Activated B cell treated with CpG ODN at 0.5 μM for 24 hours (primary cell): ENCODE measurements around the gene MILR1. TPM values are rescaled to one million over a fixed set of nuclear protein-coding genes. Genes with fewer than 3 reads are reported as not detected.

Experiments used
- ATAC-seq: fragments of 200-7000 bp; cut with Tn5 transposase; one replicate; pipeline ENCODE4 v1.10.0; 2021; ENCODE audit warnings: low read depth, mild to moderate bottlenecking, moderate library complexity
- CTCF ChIA-PET: fragments of 350-600 bp; sonication (Branson Sonifier 250); formaldehyde crosslinking; loops from one replicate; lab custom pipeline; 2021; ENCODE audit warnings: antibody characterized with exemption; lab: Charles Lee
- POLR2A ChIA-PET: fragments of 350-600 bp; sonication (Branson Sonifier 250); formaldehyde crosslinking; loops from one replicate; lab custom pipeline; 2021; ENCODE audit warnings: antibody characterized with exemption; lab: Charles Lee
- DNase-seq: peaks from one replicate; pipeline ENCODE4 v3.0.0; 2022
- H3K27ac Mint-ChIP-seq: one replicate; pipeline ENCODE4 v1.8.0; 2020; ENCODE audit warnings: mixed read lengths
- H3K27me3 Mint-ChIP-seq: one replicate; pipeline ENCODE4 v1.8.0; 2021; ENCODE audit warnings: mixed read lengths
- H3K36me3 Mint-ChIP-seq: one replicate; pipeline ENCODE4 v1.8.0; 2021; ENCODE audit warnings: low read depth, mixed read lengths
- H3K4me1 Mint-ChIP-seq: one replicate; pipeline ENCODE4 v1.8.0; 2021; ENCODE audit warnings: mixed read lengths
- H3K4me3 Mint-ChIP-seq: one replicate; pipeline ENCODE4 v1.8.0; 2020; ENCODE audit warnings: mild to moderate bottlenecking, mixed read lengths
- H3K9me3 Mint-ChIP-seq: one replicate; pipeline ENCODE4 v1.8.0; 2020; ENCODE audit warnings: mixed read lengths
- CTCF ChIP-seq: fragments of 200-600 bp; IDR thresholded peaks from one replicate; pipeline ENCODE4 v1.8.0; 2022; ENCODE audit warnings: antibody characterized with exemption, mild to moderate bottlenecking
- intact Hi-C: fragments of 100-400 bp; cut with micrococcal nuclease; formaldehyde crosslinking; loops from one replicate; pipeline ENCODE4 v1.15.1; 2024
- total RNA-seq: library from RNA; stranded (reverse); gene quantifications from 2 replicates; pipeline ENCODE4 v1.2.3, GENCODE V29; 2022

MILR1 gene
- total RNA-seq, 1 donor from 2014 or later: 13.9 TPM

- intact Hi-C loops: no loop called here
- ATAC-seq (no peak), DNase-seq (no peak)
- Mint-ChIP-seq H3K4me1 (peaks cover 69% of the 10 kb centered on the region), H3K9me3 (no peaks in the 10 kb centered on the region), H3K27me3 (no peaks in the 10 kb centered on the region), H3K27ac (peak overlapping the region; percentile 100), H3K4me3 (peak overlapping the region; percentile 100), H3K36me3 (peaks cover 92% of the 10 kb centered on the region)
- ChIA-PET CTCF (interaction anchor here (0.9 to 1.5 kb wide), 3 partner anchors 13 to 84 kb away, joined by 3 to 11 read pairs (median 4); no protein-coding TSS in a partner anchor), POLR2A (interaction anchor here (1.0 to 4.2 kb wide), 6 partner anchors 8 to 374 kb away, joined by 3 to 295 read pairs (median 18); partner anchors contain the start of genes ERN1 and POLG2)
- TF ChIP-seq CTCF: no peak
These were observed 55.2 kb downstream of the MILR1 start for GRCh38 chr17:64503821-64504768.

GRCh38 chr17:64504769-64505339, 55.9 kb downstream of the MILR1 start:
- ATAC-seq: no peak
- ChIA-PET CTCF (interaction anchor here (0.9 to 3.6 kb wide), 4 partner anchors 8 to 85 kb away, joined by 3 to 55 read pairs (median 6); partner anchors contain the start of genes MILR1 and POLG2), POLR2A (interaction anchor here (0.5 to 4.2 kb wide), 30 partner anchors 9 to 762 kb away, joined by 3 to 295 read pairs (median 6); partner anchors contain the start of genes CCDC47, DDX42, ERN1 and ICAM2)
- Mint-ChIP-seq H3K27me3 (no peaks in the 10 kb centered on the region), H3K9me3 (no peaks in the 10 kb centered on the region), H3K4me3 (peak overlapping the region; percentile 100), H3K27ac (peak overlapping the region; percentile 100), H3K36me3 (peaks cover 86% of the 10 kb centered on the region), H3K4me1 (peaks cover 68% of the 10 kb centered on the region)
- TF ChIP-seq CTCF: no peak
- DNase-seq: no peak
- intact Hi-C loops: loop anchor here (5.0 kb wide), 4 partner anchors 482 to 953 kb away; partner anchors contain the start of genes DCAF7 and GNA13

- ATAC-seq (peak; percentile 35), DNase-seq (peak; percentile 76)
- H3K9me3 Mint-ChIP-seq: no peaks in the 10 kb centered on the region
- CTCF ChIA-PET: interaction anchor here (1.0 to 3.6 kb wide), 4 partner anchors 8 to 156 kb away, joined by 3 to 55 read pairs (median 6); partner anchors contain the start of genes MILR1, POLG2 and SMURF2
- peaks cover 62% of the 10 kb centered on the region for H3K4me1 Mint-ChIP-seq
- H3K36me3 Mint-ChIP-seq: peaks cover 85% of the 10 kb centered on the region
- POLR2A ChIA-PET: interaction anchor here (0.5 to 4.2 kb wide), 54 partner anchors 8 to 884 kb away, joined by 3 to 295 read pairs (median 5); partner anchors contain the start of genes CCDC47, DDX42, ERN1 and GNA13
- peak overlapping the region; percentile 100 for H3K27ac Mint-ChIP-seq
- no peak for TF ChIP-seq CTCF
- H3K4me3 Mint-ChIP-seq: peak overlapping the region; percentile 100
- no peaks in the 10 kb centered on the region for H3K27me3 Mint-ChIP-seq
- intact Hi-C loops: loop anchor here (1.0 to 5.0 kb wide), 13 partner anchors 8 to 953 kb away; partner anchors contain the start of genes DCAF7, ERN1, FTSJ3 and GNA13
These were observed 56.7 kb downstream of the MILR1 start for GRCh38 chr17:64505340-64506200.

GRCh38 chr17:64506201-64506575, 57.3 kb downstream of the MILR1 start, which contains the start of gene DDX5:
Gene DDX5 (minus strand): TSS chr17:64506289. CDS start chr17:64506119, 170 bp downstream.
- DNase-seq (peak; percentile 93), ATAC-seq (peak; percentile 68)
- ChIA-PET POLR2A (interaction anchor here (0.6 to 4.2 kb wide), 62 partner anchors 8 to 1786 kb away, joined by 3 to 295 read pairs (median 5); partner anchors contain the start of genes CCDC47, DDX42, ERN1 and GNA13), CTCF (interaction anchor here (1.0 to 3.6 kb wide), 5 partner anchors 9 to 187 kb away, joined by 3 to 55 read pairs (median 3); partner anchors contain the start of genes POLG2 and SMURF2)
- Mint-ChIP-seq H3K27ac (peak within 1 kb of the TSS; percentile 100), H3K4me3 (peak within 1 kb of the TSS; percentile 100), H3K36me3 (peaks cover 85% of the 10 kb centered on the region), H3K4me1 (peaks cover 56% of the 10 kb centered on the region), H3K9me3 (no peaks in the 10 kb centered on the region), H3K27me3 (no peaks in the 10 kb centered on the region)
- intact Hi-C loops: loop anchor here (1.0 to 5.0 kb wide), 13 partner anchors 9 to 954 kb away; partner anchors contain the start of genes DCAF7, ERN1, FTSJ3 and GNA13
- no peak for TF ChIP-seq CTCF
